Kidney tubule cell (primary cell): ENCODE results near the gene KISS1.
A peak's percentile ranks its signal among the peaks of the same experiment; 100 is the strongest.

ENCODE experiments used
- DNase-seq: peaks from one replicate; pipeline ENCODE4 v3.0.0-alpha.2; 2018; ENCODE audit warnings: low spot score

The KISS1 gene

GRCh38 chr1:204154568-204155255 is 41.6 kb downstream of the KISS1 start:
- DNase-seq, result no peak

DNA sequence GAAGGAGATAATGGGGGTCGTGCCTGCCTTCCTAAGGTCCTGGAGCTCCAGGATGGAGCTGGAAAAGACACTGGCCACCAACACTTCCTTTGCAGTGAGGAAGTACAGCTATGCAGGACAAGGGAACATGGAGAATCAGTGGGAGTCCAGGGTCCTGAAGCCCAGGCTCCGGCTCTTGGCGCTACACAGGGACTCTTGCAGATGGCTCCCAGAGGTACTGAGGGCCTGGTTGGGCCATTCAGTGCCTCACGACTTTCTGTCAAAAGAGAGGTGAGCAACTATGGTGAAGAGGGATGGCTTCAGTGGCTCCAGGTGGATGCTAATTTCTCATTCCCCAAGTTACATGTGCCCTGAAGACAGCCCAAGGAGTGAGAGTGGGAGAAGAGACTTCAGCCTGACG is 42.6 kb downstream of the KISS1 start:
- no peak for DNase-seq

DNA sequence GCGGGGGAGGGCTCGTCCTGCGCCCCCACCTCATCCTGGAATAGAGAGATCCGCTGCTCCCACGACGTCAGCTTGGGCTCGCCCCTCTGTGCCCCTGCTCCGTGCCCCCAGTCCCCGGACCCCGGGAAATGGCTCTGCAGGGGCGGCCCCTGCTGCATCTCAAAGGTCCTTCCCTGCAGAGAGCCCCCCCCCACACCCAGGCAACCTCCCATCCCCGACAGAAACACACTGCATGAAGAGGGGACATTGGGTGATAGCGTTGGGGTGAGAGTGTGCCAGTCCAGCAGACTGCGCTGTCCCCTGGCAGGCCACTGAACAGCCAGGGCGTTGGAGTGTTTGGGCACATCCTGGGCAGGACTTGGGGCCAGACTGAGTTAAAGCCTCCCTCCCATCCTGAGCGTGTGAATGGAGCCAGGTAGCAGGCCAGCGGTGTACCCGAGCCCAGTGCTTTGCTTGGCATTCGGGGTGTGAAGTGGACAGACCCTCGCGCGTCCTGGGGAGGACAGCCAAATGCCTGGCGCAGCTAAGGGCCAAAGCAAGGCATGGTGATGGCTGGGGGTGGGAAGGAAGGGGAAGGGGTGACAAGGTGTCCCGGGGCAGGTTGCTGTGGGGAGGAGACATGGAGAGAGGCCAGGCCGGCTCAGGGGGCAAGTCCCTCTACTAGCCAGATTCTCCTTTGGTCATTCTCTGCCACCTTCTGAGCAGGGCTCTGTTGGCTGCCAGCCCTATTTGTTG is 43.8 kb downstream of the KISS1 start:
- DNase-seq, result no peak

DNA sequence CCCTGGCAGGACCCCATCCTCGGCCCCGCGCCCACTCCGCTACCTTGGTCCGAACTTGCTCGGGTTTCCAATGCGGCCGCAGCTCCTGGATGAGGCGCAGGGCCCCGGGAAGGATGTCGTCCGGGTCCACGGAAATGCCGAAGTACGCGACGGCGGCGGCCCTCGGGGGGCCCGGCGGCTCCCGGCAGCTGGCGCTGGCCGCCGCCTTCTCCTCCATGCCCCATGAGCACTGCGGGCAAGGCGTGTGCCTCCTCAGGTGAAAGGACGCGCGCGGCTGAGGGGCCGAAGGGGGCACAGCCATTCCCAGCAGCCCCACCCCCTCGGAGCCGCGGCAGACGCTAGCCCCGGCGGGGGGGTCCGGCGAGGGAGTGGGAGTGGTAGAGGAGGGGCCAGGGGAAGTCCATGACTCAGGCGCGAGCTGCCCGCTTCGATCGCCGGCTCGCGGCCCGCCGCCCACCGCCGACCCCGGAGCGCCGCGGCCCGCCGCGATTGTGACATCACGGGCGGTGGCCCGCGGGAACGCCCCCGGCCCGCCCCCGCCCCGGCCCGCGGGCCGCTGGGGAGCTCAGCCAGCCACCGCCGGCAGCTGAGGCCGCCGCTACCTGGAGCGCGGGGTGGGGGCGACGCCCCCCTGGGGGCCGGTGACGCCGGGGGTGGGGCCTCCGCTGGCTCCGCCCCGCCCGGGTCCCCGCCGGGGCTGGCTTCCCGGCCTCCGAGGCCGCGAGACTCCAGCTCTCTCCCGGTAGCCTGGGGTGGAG is 44.6 kb downstream of the KISS1 start, which contains the start of gene ETNK2:
TSS of gene ETNK2 (minus strand) at position 493 of the 758 bp plus-strand sequence. CDS start at position 301, 192 bp downstream.
- peak; percentile 59 for DNase-seq

DNA sequence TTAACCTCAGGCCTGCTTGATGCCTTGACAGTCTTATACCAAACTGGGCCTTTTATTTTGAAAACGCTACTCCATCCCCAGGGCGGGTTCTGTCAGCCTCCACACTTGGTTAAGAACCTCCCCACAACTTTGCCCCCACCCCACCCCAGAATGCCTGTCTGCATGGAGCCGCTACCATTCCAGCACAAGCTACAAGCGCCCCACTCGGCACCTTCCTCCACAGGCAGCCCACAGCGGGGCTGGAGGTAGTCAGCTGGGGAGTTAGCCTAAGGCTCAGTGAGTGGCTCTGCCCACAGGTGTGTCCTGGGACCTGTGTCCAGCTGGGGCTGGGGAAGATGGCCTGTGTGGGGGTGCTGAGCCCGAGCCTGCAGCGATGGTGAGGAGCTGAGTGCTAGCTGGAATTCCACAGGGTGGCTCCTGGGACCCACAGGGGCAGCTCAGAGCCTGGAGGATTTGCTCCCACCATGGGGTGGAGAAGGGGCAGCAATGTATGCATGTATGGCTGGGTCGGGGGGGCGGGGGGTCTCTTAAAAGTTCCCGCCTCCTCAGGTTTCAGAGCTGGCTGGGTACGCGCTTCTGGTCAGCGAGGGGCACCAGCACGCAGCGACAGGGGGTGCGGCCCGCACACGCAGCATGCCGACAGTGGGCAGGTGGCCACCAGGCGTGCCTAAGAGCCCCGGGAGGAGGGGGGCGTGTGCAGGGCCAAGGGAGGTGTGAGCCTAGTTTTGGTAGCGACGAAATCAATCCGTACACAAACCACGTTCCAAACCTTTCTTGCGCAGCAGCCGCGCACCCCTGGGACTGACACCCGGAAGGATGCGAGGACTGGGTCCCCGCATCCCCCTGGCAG is 45.4 kb downstream of the KISS1 start:
- no peak for DNase-seq

DNA sequence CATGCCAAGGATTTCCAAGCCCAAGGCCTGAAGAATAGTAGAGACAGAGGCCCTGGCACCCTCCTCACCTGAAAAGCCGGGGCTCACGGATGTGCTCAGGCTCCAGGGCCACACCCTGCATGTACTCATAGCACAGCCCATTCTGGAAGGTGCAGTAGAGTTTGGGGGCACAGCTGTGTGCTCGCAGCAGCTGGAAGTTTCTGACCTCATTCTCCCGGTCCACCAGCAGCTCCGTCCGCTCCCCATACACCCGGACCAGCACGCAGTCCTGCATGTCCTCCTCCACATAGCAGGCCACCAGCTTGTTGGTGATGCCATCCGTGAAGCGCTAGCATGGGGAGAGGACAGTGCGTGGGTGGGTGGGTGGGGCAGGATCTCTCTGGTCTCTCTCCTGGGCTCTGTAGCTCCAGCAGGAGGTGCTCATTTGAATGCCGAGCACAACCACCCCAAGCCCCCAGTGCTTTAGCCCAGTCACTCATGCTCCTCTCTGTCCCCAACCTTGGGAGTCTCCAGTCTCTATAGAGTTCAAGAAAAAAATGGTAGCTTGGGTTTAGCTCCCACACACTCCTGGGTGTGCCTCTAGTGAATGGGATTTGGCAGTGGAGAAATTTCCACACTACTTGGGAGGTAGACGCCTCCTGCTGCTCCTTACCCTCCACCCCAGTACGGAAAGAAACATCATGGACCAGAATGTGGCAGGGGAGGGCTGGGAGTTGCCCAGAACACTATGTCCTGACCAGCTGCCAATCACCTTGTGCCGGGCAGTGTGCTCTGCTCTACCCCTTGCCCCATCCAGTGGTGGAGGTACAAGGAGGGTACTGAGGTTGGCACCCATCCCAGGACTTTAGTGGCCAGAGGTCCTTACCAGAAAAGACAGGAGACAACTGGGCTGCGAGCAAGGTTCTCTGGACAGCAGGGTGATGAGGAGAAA is 46.4 kb downstream of the KISS1 start:
- no peak for DNase-seq

DNA sequence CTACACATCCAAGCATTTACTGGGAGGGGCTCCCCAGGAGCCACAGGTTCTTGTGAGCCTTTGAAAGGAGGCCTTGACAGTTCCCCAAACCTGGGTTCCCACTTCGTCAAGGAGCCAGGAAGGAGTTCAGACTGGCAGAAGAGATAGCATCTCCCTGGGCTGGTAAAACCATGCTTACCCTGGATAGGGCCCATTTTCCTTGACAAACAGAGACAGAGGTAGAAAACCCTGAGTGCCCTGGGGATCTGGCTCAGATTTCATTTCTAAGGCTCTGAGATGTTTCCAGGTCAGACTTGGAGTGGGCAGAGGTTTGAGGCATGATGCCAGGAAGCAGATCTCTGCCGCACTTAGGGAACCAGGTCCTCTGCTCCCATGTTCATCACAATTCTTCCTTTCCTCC is 47.2 kb downstream of the KISS1 start:
- DNase-seq, result no peak

DNA sequence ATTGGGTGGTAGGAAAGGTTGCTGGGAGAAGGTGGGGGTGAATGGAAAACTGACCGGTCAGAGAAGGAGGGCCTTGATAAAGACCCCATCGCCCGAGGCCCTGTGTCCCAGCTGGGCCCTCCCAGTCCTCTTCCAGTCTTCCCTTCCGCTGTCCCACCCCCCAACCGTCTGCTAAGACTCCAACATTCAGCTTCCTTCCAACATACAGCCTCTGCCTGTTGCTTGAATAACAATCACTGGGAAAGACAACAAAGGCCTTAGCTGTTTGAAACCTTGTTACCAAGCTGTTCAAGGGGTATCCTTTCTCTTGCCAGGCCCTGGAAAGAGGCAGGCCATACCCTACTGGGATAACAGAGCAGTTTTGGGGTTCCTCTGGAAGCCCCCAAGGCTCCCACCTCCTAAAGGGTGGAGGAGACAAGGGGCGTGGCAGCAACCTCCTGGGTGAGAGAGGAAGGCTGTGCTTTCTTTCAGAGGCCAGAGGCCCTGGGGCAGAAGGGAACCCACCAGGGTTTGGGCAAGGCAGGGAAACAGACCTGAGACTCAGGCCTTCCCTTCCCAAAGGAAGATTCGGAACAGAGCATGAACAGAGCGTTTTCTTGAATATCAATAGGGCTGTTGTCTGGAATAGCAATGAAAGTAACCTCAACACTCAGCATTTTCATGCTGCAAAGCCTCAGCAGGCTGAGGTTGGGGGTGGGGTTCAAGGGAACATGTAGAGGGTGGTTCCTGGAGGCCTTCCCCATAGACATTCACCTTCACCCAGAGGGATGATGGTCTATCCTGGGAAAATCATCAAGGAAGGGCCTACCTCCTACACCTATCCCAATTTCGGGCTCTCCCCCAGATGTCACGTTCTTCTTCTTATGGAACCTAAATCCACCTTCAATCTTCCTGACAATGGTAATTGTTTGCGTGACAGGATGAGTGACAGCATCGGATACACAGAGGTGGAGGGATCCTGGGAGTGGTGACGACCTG is 48.6 kb downstream of the KISS1 start:
- no peak for DNase-seq

GRCh38 chr1:204146965-204147364 is 49.3 kb downstream of the KISS1 start:
- no peak for DNase-seq

GRCh38 chr1:204146309-204146708 is 50.0 kb downstream of the KISS1 start:
- DNase-seq, result no peak

GRCh38 chr1:204145033-204145504 is 51.2 kb downstream of the KISS1 start:
- no peak for DNase-seq

- DNase-seq, result no peak
Observed at GRCh38 chr1:204143276-204144041, 52.8 kb downstream of the KISS1 start.

DNA sequence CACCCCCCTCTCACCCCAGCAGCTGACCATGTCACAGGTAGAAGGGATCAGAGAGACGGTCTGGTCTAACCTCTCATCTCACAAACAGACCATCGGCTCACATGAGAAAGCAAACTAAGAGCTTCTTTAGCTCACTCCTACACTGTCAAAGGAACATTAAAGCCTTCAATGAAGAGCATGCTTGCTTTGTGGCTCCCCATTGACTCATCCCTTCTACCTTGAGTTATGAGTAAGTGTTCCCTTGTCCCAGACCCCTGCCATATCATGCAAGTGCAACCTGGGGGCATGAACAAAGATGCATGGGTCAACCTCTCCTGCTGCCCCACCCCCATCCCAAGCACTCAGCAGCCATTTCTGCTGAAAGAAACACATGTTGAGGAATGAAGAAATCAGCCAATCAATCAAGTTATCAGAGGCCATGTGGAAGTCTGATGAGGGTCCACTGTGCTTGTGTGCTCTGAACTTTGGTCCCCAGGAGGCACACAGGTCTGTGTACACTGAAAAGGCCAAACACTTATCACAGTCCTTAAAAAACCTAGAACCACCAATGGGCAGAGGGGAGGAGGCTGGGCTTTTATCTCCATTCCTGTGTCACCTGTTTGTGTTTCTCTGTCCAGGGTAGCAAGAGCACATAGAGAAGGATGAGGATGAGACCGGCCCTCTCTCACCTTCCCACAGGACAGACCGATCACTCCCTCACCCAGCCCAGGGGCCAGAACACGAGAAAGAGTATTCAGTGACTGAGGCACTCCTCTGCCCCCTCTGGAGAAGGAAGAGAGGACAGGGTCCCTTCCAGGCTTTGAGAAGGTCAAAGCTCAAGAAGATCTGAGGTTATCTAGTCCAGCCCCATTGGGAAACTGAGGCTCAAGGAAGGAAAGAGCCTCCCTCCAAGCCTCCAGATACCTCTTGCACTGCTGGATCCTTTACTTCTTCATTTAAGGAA is 54.0 kb downstream of the KISS1 start:
- no peak for DNase-seq

GRCh38 chr1:204141131-204141530 is 55.2 kb downstream of the KISS1 start:
- DNase-seq, result no peak
